Measurements from ENCODE around the gene MAN1A1. TPM values are rescaled to one million over a fixed set of nuclear protein-coding genes. Genes with fewer than 3 reads are reported as not detected.

The MAN1A1 gene
- total and polyA plus RNA-seq, 2 experiments from 2014 or later, result 117 to 245 TPM

DNA sequence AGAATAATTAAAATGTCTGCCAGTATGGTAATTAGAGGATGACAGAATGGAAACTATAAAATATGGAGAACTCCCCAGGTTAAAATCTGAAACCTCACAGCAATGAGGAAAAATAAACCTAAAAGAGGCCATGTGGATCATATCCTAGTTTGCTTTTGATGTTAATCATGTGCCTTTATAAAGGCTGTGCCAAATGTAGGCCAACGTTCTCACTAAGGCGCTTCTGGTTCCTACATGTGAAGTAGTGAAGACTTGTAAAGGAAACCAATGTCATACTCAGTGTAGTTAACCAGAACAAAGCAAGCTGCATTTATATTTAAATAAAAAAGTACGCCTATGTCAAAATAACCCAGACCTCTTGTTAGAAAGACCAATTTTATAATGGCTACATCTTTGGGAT is 157.4 kb downstream of the MAN1A1 start:
- H3K4me1 ChIP-seq (ENCODE audit: insufficient read depth), result no peaks in the 10 kb centered on the region
- peaks cover 2% of the 10 kb centered on the region for H3K79me2 ChIP-seq
- H3K9me3 ChIP-seq (ENCODE audit: low read depth), result no peaks in the 10 kb centered on the region
- H3K4me3 ChIP-seq, result no peak overlapping the region
- TF ChIP-seq EZH2 (IDR thresholded peaks at IDR 0.05; ENCODE audit: borderline replicate concordance) (no peak), EZH2phosphoT487 (IDR thresholded peaks at IDR 0.05; ENCODE audit: low read depth, severe bottlenecking, unreplicated experiment) (no peak)
- TF ChIP-seq, protein P1, sequence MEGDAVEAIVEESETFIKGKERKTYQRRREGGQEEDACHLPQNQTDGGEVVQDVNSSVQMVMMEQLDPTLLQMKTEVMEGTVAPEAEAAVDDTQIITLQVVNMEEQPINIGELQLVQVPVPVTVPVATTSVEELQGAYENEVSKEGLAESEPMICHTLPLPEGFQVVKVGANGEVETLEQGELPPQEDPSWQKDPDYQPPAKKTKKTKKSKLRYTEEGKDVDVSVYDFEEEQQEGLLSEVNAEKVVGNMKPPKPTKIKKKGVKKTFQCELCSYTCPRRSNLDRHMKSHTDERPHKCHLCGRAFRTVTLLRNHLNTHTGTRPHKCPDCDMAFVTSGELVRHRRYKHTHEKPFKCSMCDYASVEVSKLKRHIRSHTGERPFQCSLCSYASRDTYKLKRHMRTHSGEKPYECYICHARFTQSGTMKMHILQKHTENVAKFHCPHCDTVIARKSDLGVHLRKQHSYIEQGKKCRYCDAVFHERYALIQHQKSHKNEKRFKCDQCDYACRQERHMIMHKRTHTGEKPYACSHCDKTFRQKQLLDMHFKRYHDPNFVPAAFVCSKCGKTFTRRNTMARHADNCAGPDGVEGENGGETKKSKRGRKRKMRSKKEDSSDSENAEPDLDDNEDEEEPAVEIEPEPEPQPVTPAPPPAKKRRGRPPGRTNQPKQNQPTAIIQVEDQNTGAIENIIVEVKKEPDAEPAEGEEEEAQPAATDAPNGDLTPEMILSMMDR (IDR thresholded peaks at IDR 0.05; ENCODE audit: poor library complexity), result no peak
- H4K20me1 ChIP-seq (ENCODE audit: insufficient read depth, poor library complexity, severe bottlenecking), result no peaks in the 10 kb centered on the region
- no peak overlapping the region for H2AFZ ChIP-seq
- H3K36me3 ChIP-seq (replicated peaks; ENCODE audit: insufficient read depth, low read depth), result peaks cover 4% of the 10 kb centered on the region
- no peak overlapping the region for H3K4me2 ChIP-seq
- H3K9me2 ChIP-seq (replicated peaks; ENCODE audit: insufficient read depth), result no peaks in the 10 kb centered on the region
- no peak for DNase-seq (ENCODE audit: low spot score)
- no peaks in the 10 kb centered on the region for H3K27me3 ChIP-seq
- H3K27ac ChIP-seq, result no peak overlapping the region
- WGBS (ENCODE audit: low lambda C conversion rate, missing lambda C conversion rate), result 90% methylated on average over 3 of the region's 3 CpGs

DNA sequence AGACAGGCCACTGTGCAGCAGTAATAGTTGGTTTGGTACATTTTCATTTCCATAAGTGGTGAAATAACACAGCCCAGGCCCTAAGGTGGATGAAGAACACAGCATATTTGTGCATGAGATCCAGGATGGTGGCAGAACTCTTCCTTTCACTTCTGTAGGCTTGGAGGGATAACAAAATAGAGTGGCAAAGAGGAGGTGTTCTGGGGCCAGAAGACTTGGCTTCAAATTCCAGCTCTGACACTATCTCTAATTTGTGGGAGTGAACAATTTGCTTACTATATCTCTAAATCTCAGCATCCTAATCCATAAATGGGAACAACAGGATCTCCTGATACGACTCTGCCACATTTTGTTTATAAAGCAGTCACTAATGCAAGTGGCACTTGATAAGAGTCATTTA is 159.4 kb downstream of the MAN1A1 start:
- Histone ChIP-seq H2AFZ (no peak overlapping the region), H3K36me3 (replicated peaks; ENCODE audit: insufficient read depth, low read depth) (peaks cover 4% of the 10 kb centered on the region), H4K20me1 (ENCODE audit: insufficient read depth, poor library complexity, severe bottlenecking) (no peaks in the 10 kb centered on the region), H3K27me3 (no peaks in the 10 kb centered on the region), H3K4me1 (ENCODE audit: insufficient read depth) (no peaks in the 10 kb centered on the region), H3K4me3 (no peak overlapping the region), H3K9me3 (ENCODE audit: low read depth) (no peaks in the 10 kb centered on the region), H3K4me2 (no peak overlapping the region), H3K9me2 (replicated peaks; ENCODE audit: insufficient read depth) (no peaks in the 10 kb centered on the region), H3K27ac (no peak overlapping the region), H3K79me2 (peaks cover 2% of the 10 kb centered on the region)
- TF ChIP-seq, protein P1 (IDR thresholded peaks at IDR 0.05; ENCODE audit: poor library complexity), result no peak
- TF ChIP-seq EZH2phosphoT487 (IDR thresholded peaks at IDR 0.05; ENCODE audit: low read depth, severe bottlenecking, unreplicated experiment) (no peak), EZH2 (IDR thresholded peaks at IDR 0.05; ENCODE audit: borderline replicate concordance) (no peak)
- WGBS (ENCODE audit: low lambda C conversion rate, missing lambda C conversion rate), result 80% methylated on average over 1 of the region's 1 CpG
- no peak for DNase-seq (ENCODE audit: low spot score)

DNA sequence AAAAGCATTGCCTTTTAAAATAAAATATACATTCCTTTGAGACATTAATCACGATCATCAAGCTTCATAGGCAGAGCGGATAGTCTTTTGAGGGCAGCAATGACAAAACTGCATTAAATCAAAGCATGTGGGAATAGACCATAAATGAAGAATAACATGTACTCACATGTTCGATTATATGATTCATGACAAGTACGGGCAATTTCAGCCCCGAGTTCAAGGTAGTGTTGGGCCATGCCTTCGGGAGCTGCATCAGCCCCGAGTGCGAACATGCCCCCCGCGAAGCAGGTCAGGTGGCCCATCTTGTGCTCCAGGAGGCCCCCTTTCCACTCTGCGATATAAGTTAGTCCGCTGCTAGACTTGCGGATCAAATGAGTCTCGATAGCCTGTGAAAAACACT is 160.1 kb downstream of the MAN1A1 start:
- H3K9me3 ChIP-seq (ENCODE audit: low read depth), result no peaks in the 10 kb centered on the region
- H2AFZ ChIP-seq, result no peak overlapping the region
- H3K9me2 ChIP-seq (replicated peaks; ENCODE audit: insufficient read depth), result no peaks in the 10 kb centered on the region
- 84% methylated on average over 14 of the region's 14 CpGs for WGBS (ENCODE audit: low lambda C conversion rate, missing lambda C conversion rate)
- H3K79me2 ChIP-seq, result peaks cover 2% of the 10 kb centered on the region
- H3K27ac ChIP-seq, result no peak overlapping the region
- TF ChIP-seq EZH2phosphoT487 (IDR thresholded peaks at IDR 0.05; ENCODE audit: low read depth, severe bottlenecking, unreplicated experiment), result no peak
- no peak for TF ChIP-seq EZH2 (IDR thresholded peaks at IDR 0.05; ENCODE audit: borderline replicate concordance)
- TF ChIP-seq, protein P1 (IDR thresholded peaks at IDR 0.05; ENCODE audit: poor library complexity), result no peak
- no peaks in the 10 kb centered on the region for H4K20me1 ChIP-seq (ENCODE audit: insufficient read depth, poor library complexity, severe bottlenecking)
- H3K4me2 ChIP-seq, result no peak overlapping the region
- no peak overlapping the region for H3K4me3 ChIP-seq
- peaks cover 4% of the 10 kb centered on the region for H3K36me3 ChIP-seq (replicated peaks; ENCODE audit: insufficient read depth, low read depth)
- no peaks in the 10 kb centered on the region for H3K27me3 ChIP-seq
- H3K4me1 ChIP-seq (ENCODE audit: insufficient read depth), result no peaks in the 10 kb centered on the region
- DNase-seq (ENCODE audit: low spot score), result no peak

DNA sequence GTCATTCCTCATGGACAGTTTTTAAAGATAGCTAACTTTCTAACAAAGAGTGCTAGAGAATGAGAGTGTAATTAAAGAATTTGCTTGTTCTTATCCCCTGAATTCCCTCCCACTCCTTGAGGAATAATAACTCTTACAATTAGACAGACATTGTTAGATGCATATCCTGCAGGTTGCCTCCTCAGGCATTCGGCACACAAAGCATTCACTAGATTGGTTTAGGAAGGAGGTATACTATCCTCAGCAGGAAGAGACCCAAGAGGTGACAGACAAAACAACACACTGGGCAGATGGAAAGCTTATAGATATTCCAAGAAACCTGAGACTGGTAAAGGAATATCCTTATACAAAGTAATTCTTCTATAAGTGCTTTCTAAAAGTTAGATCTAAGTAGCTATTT is 162.0 kb downstream of the MAN1A1 start:
- Histone ChIP-seq H3K4me3 (no peak overlapping the region), H3K4me2 (no peak overlapping the region), H3K4me1 (ENCODE audit: insufficient read depth) (no peaks in the 10 kb centered on the region), H3K27me3 (no peaks in the 10 kb centered on the region), H2AFZ (no peak overlapping the region), H3K9me2 (replicated peaks; ENCODE audit: insufficient read depth) (no peaks in the 10 kb centered on the region), H3K9me3 (ENCODE audit: low read depth) (no peaks in the 10 kb centered on the region), H3K79me2 (no peaks in the 10 kb centered on the region), H3K27ac (no peak overlapping the region), H4K20me1 (ENCODE audit: insufficient read depth, poor library complexity, severe bottlenecking) (no peaks in the 10 kb centered on the region), H3K36me3 (replicated peaks; ENCODE audit: insufficient read depth, low read depth) (peaks cover 4% of the 10 kb centered on the region)
- no peak for TF ChIP-seq EZH2 (IDR thresholded peaks at IDR 0.05; ENCODE audit: borderline replicate concordance)
- TF ChIP-seq, protein P1 (IDR thresholded peaks at IDR 0.05; ENCODE audit: poor library complexity), result no peak
- 66% methylated on average over 1 of the region's 1 CpG for WGBS (ENCODE audit: low lambda C conversion rate, missing lambda C conversion rate)
- no peak for DNase-seq (ENCODE audit: low spot score)

Measured in hepatocyte (in vitro differentiated cells).